HepG2 (cell line): Measurements from ENCODE around the gene TP73. TPM values are rescaled to one million over a fixed set of nuclear protein-coding genes. Genes with fewer than 3 reads are reported as not detected.

Experiments
- ATAC-seq: fragments of 200-7000 bp; cut with Tn5 transposase; 3 replicates; pipeline ENCODE4 v1.9.1; 2020; ENCODE audit warnings: mild to moderate bottlenecking, moderate library complexity
- BruUV-seq: library from RNA; stranded (reverse); fragments of 400-500 nt; replicated peaks from 2 replicates; lab custom pipeline; 2021; lab: Mats Ljungman, UMichigan
- CTCF ChIA-PET: fragments of 300-600 bp; formaldehyde crosslinking; extraction: SDS; loops from one replicate; lab custom pipeline; 2021; ENCODE audit warnings: low total read pairs, inconsistent platforms, low intra/inter-chr PET ratio; lab: Yijun Ruan, JAX
- POLR2A ChIA-PET: fragments of 350-600 bp; sonication (Branson Sonifier 250); formaldehyde crosslinking; loops from one replicate; lab custom pipeline; 2020; ENCODE audit warnings: antibody characterized with exemption, inconsistent platforms; lab: Yijun Ruan, JAX
- DNase-seq: peaks from one replicate; pipeline ENCODE4 v3.0.0-alpha.2; 2015; ENCODE audit warnings: low spot score
- FAIRE-seq: peaks from 3 replicates; lab custom pipeline; 2011; peaks lifted over from hg19 to GRCh38; lab: Jason Lieb, UNC
- H2AFZ ChIP-seq: one replicate; pipeline ENCODE4 v1.6.1; 2011; ENCODE audit warnings: low read length, inconsistent platforms
- H3K27ac ChIP-seq: fragments of 300-600 bp; 3 replicates; pipeline ENCODE4 v1.8.0; 2011; ENCODE audit warnings: mixed run types, mild to moderate bottlenecking, mixed read lengths, low read length, inconsistent platforms; ENCODE audit not compliant: insufficient read depth; ENCODE audit errors: extremely low read length
- H3K27me3 ChIP-seq, 2 experiments: fragments of 200-600 bp in 1 of 2; 2 replicates in 1 of 2; 3 replicates in 1 of 2; pipeline versions ENCODE4 v1.6.0 to v1.8.0; 2011; ENCODE audit warnings: low read length in 2 of 2, mild to moderate bottlenecking in 2 of 2, moderate library complexity in 2 of 2, inconsistent platforms in 1 of 2; ENCODE audit not compliant: insufficient read depth in 2 of 2, control insufficient read depth in 1 of 2
- H3K36me3 ChIP-seq, 2 experiments: fragments of 200-600 bp in 1 of 2; replicated peaks in 1 of 2; 2 replicates in 1 of 2; 3 replicates in 1 of 2; pipeline versions ENCODE4 v1.5.1 to v1.8.0; 2011; ENCODE audit warnings: low read length in 2 of 2, inconsistent platforms in 1 of 2; ENCODE audit not compliant: insufficient read depth in 2 of 2, control insufficient read depth in 1 of 2
- H3K4me1 ChIP-seq: 2 replicates; pipeline ENCODE4 v1.5.1; 2012; ENCODE audit warnings: low read length, inconsistent platforms; ENCODE audit not compliant: insufficient read depth
- H3K4me2 ChIP-seq: 2 replicates; pipeline ENCODE4 v1.6.0; 2011; ENCODE audit warnings: low read depth, low read length, inconsistent platforms
- H3K4me3 ChIP-seq, 3 experiments: fragments of 200-600 bp in 1 of 3; sonication (generic), shearing (Covaris generic) in 1 of 3; replicated peaks in 1 of 3; 2 replicates each; pipeline ENCODE4 v1.5.1; 2011 to 2016; ENCODE audit warnings: low read length in 3 of 3, inconsistent platforms in 2 of 3, low read depth in 2 of 3, mild to moderate bottlenecking in 2 of 3, control low read depth in 1 of 3, mixed read lengths in 1 of 3; ENCODE audit not compliant: insufficient read depth in 1 of 3
- H3K79me2 ChIP-seq: one replicate; pipeline ENCODE4 v1.6.1; 2011; ENCODE audit warnings: low read length, inconsistent platforms; ENCODE audit not compliant: insufficient read depth
- H3K9ac ChIP-seq: 2 replicates; pipeline ENCODE4 v1.6.0; 2011; ENCODE audit warnings: mild to moderate bottlenecking, low read depth, low read length, inconsistent platforms; ENCODE audit not compliant: insufficient read depth
- H3K9me3 ChIP-seq: 2 replicates; pipeline ENCODE4 v1.5.1; 2012; ENCODE audit warnings: mild to moderate bottlenecking, low read length
- H4K20me1 ChIP-seq: 2 replicates; pipeline ENCODE4 v1.6.0; 2011; ENCODE audit warnings: inconsistent platforms, mild to moderate bottlenecking, low read length, moderate library complexity; ENCODE audit not compliant: insufficient read depth
- HNRNPLL ChIP-seq: fragments of 200-400 bp; formaldehyde crosslinking; IDR thresholded peaks from 2 replicates; pipeline ENCODE4 v1.6.1; 2017; ENCODE audit warnings: mild to moderate bottlenecking, low read depth, low read length; ENCODE audit not compliant: poor library complexity, severe bottlenecking
- JUN ChIP-seq: sonication (generic); formaldehyde crosslinking; IDR thresholded peaks from 2 replicates; pipeline ENCODE4 v1.4.0; 2020; ENCODE audit warnings: mild to moderate bottlenecking, missing genetic modification reagents
- KIAA2018 ChIP-seq: sonication (generic); formaldehyde crosslinking; IDR thresholded peaks from 2 replicates; pipeline ENCODE4 v1.5.0; 2020; ENCODE audit warnings: mild to moderate bottlenecking, missing genetic modification reagents, borderline replicate concordance
- KLF15 ChIP-seq: sonication (generic); formaldehyde crosslinking; IDR thresholded peaks from 2 replicates; pipeline ENCODE4 v1.8.1; 2023; ENCODE audit warnings: borderline replicate concordance, mild to moderate bottlenecking, inconsistent platforms, missing genetic modification reagents, mixed read lengths
- NFYC ChIP-seq: IDR thresholded peaks from 2 replicates; pipeline ENCODE4 v1.6.1; 2016; ENCODE audit warnings: missing genetic modification reagents, missing compliant biosample characterization
- RAD21 ChIP-seq: fragments of 450-650 bp; formaldehyde crosslinking; IDR thresholded peaks from 2 replicates; pipeline ENCODE4 v1.5.0; 2020; ENCODE audit warnings: mild to moderate bottlenecking
- RBFOX2 ChIP-seq: fragments of 200-400 bp; formaldehyde crosslinking; IDR thresholded peaks from 2 replicates; pipeline ENCODE4 v1.6.1; 2017; ENCODE audit warnings: low read depth, mild to moderate bottlenecking, low read length
- SRF ChIP-seq: IDR thresholded peaks from 2 replicates; pipeline ENCODE4 v1.6.1; 2011; ENCODE audit warnings: mild to moderate bottlenecking, low read depth, low read length, moderate library complexity
- THYN1 ChIP-seq: sonication (generic); formaldehyde crosslinking; IDR thresholded peaks from 2 replicates; pipeline ENCODE4 v1.8.1; 2023; ENCODE audit warnings: low read depth, mild to moderate bottlenecking, moderate library complexity, missing genetic modification reagents, borderline replicate concordance
- ZNF136 ChIP-seq: sonication (generic); formaldehyde crosslinking; IDR thresholded peaks from 2 replicates; pipeline ENCODE4 v1.8.1; 2022; ENCODE audit warnings: low read depth, mild to moderate bottlenecking, moderate library complexity, missing genetic modification reagents
- ZNF468 ChIP-seq: sonication (generic); formaldehyde crosslinking; IDR thresholded peaks from 2 replicates; pipeline ENCODE4 v1.8.0; 2022; ENCODE audit warnings: mild to moderate bottlenecking, moderate library complexity, missing genetic modification reagents
- ZNF746 ChIP-seq: sonication (generic); formaldehyde crosslinking; IDR thresholded peaks from 2 replicates; pipeline ENCODE4 v1.8.0; 2022; ENCODE audit warnings: mild to moderate bottlenecking, missing genetic modification reagents
- ZNF761 ChIP-seq: sonication (generic); formaldehyde crosslinking; conservative IDR thresholded peaks from 2 replicates; pipeline ENCODE4 v1.4.0; 2020; ENCODE audit warnings: mild to moderate bottlenecking, missing genetic modification reagents
- ZSCAN22 ChIP-seq: sonication (generic); formaldehyde crosslinking; IDR thresholded peaks from 2 replicates; pipeline ENCODE4 v1.4.0; 2020; ENCODE audit warnings: mild to moderate bottlenecking, missing genetic modification reagents
- WGBS: methylation state at CpG from one replicate; pipeline ENCODE4 v1.1.6; 2017; ENCODE audit warnings: low lambda C conversion rate; 5-methylcytosine and 5-hydroxymethylcytosine counted together
- in situ Hi-C: cut with HindIII; loops from 2 replicates; pipeline ENCODE4 v1.10.0; 2017; ENCODE audit warnings: low pct_unique_long_range_greater_than_20kb; ENCODE audit not compliant: extremely low pct_ligation_motif_present
- intact Hi-C: fragments of 100-400 bp; cut with micrococcal nuclease; formaldehyde crosslinking; loops from one replicate; pipeline ENCODE4 v1.10.0; 2022; ENCODE audit not compliant: unreplicated experiment
- polyA plus RNA-seq, 8 experiments: library from polyadenylated mRNA; depleted of rRNA in 3 of 8; stranded (reverse) in 7 of 8; unstranded in 1 of 8; fragments of >200 nt; fragmentation: Illumina TruSeq in 4 of 8; extraction: Trizol in 4 of 8; gene quantifications; 2 replicates each; pipeline versions ENCODE4 v1.2.1 to v1.2.3, GENCODE V29; 2011 to 2016; ENCODE audit warnings: low read depth in 4 of 8, missing spikeins in 1 of 8, mixed read lengths in 1 of 8; ENCODE audit not compliant: insufficient read depth in 1 of 8
- total RNA-seq, 5 experiments: library from RNA; depleted of rRNA; stranded (reverse); fragments of >200 nt; fragmentation: Illumina TruSeq; extraction: Trizol; gene quantifications; 2 replicates each; pipeline ENCODE4 v1.2.3, GENCODE V29; 2016; ENCODE audit warnings: low read depth in 1 of 5
- TF ChIP-seq, protein P1 (sequence below): sonication (generic); formaldehyde crosslinking; IDR thresholded peaks from 2 replicates; pipeline ENCODE4 v1.8.0; 2022; ENCODE audit warnings: mild to moderate bottlenecking, missing genetic modification reagents, moderate library complexity

TP73 gene
- total and polyA plus RNA-seq, 2 of the 13 experiments (the other 11 are each of a cell fraction or from before 2014, with no cell fraction given), result 0.49 to 1.1 TPM

- H2AFZ ChIP-seq, result no peak overlapping the region
- FAIRE-seq (peak; percentile 36), ATAC-seq (peak; percentile 28), DNase-seq (peak; percentile 27)
- peaks cover 35% of the 10 kb centered on the region for H3K4me1 ChIP-seq
- peak overlapping the region in 1 of 3 experiments; percentile 43; a peak in 1 of 6 replicates for H3K4me3 ChIP-seq
- H3K4me2 ChIP-seq, result peak overlapping the region; percentile 62
- H3K27me3 ChIP-seq, result no peaks in the 10 kb centered on the region
- H3K27ac ChIP-seq, result peak overlapping the region; percentile 69
- no peaks in the 10 kb centered on the region for H3K9me3 ChIP-seq
- intact Hi-C loops (no loop called here), in situ Hi-C loops (no loop called here)
- no TSS peak for BruUV-seq
- WGBS, result 49% methylated on average over 7 of the region's 17 CpGs
- peak overlapping the region; percentile 49 for H3K9ac ChIP-seq
- H3K36me3 ChIP-seq, result peaks cover 8 to 32% of the 10 kb centered on the region in 2 experiments
- no peaks in the 10 kb centered on the region for H4K20me1 ChIP-seq
- CTCF ChIA-PET, result no interaction called here
- no peaks in the 10 kb centered on the region for H3K79me2 ChIP-seq
- POLR2A ChIA-PET, result interaction anchor here (0.7 to 1.1 kb wide), 4 partner anchors 31 to 888 kb away, joined by 3 to 11 read pairs (median 3); no protein-coding TSS in a partner anchor
- no peak for TF ChIP-seq KIAA2018 (CRISPR knock-in tag)
- TF ChIP-seq ZNF746, result no peak
- no peak for TF ChIP-seq ZNF136 (CRISPR knock-in tag)
- TF ChIP-seq KLF15 (CRISPR knock-in tag), result no peak
- TF ChIP-seq RAD21, result no peak
- no peak for TF ChIP-seq SRF
- TF ChIP-seq ZNF761 (CRISPR knock-in tag), result no peak; the same call in 1 of the 2 replicates
- no peak for TF ChIP-seq JUN (CRISPR knock-in tag)
- TF ChIP-seq, protein P1, sequence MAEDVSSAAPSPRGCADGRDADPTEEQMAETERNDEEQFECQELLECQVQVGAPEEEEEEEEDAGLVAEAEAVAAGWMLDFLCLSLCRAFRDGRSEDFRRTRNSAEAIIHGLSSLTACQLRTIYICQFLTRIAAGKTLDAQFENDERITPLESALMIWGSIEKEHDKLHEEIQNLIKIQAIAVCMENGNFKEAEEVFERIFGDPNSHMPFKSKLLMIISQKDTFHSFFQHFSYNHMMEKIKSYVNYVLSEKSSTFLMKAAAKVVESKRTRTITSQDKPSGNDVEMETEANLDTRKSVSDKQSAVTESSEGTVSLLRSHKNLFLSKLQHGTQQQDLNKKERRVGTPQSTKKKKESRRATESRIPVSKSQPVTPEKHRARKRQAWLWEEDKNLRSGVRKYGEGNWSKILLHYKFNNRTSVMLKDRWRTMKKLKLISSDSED (CRISPR knock-in tag), result no peak
- no peak for TF ChIP-seq THYN1 (CRISPR knock-in tag)
- TF ChIP-seq ZSCAN22 (CRISPR knock-in tag), result no peak
- no peak for TF ChIP-seq NFYC (CRISPR knock-in tag)
- no peak for TF ChIP-seq HNRNPLL
- TF ChIP-seq ZNF468 (CRISPR knock-in tag), result no peak
- peak; percentile 22; the same call in 1 of the 2 replicates for TF ChIP-seq RBFOX2
These were observed 81.7 kb downstream of the TP73 start for GRCh38 chr1:3733883-3734589.
